Activated naive CD8-positive, alpha-beta T cell (primary cell): ENCODE results near the gene PPHLN1.
A peak's percentile ranks its signal among the peaks of the same experiment; 100 is the strongest.
"Not testable (repeated sequence)": the region's sequence is repeated elsewhere in the genome, so short reads cannot be mapped to it uniquely, and the experiment has no call there.

Experiments
- H3K27ac Mint-ChIP-seq: one replicate; pipeline ENCODE4 v1.8.0; 2021; ENCODE audit warnings: mixed read lengths
- H3K27me3 Mint-ChIP-seq: one replicate; pipeline ENCODE4 v1.8.0; 2021; ENCODE audit warnings: mixed read lengths
- H3K36me3 Mint-ChIP-seq: one replicate; pipeline ENCODE4 v1.8.0; 2021; ENCODE audit warnings: mixed read lengths
- H3K4me1 Mint-ChIP-seq: one replicate; pipeline ENCODE4 v1.8.0; 2021; ENCODE audit warnings: low read depth, mixed read lengths
- H3K4me3 Mint-ChIP-seq: one replicate; pipeline ENCODE4 v1.8.0; 2021; ENCODE audit warnings: mild to moderate bottlenecking, mixed read lengths
- H3K9me3 Mint-ChIP-seq: one replicate; pipeline ENCODE4 v1.8.0; 2021; ENCODE audit warnings: low read depth, mixed read lengths

Gene PPHLN1

GRCh38 chr12:42338280-42338679 is 12.3 kb downstream of the PPHLN1 start:
- Mint-ChIP-seq H3K9me3 (no peaks in the 10 kb centered on the region), H3K27ac (peak overlapping the region; percentile 13), H3K4me3 (no peak overlapping the region), H3K36me3 (peaks cover 7% of the 10 kb centered on the region), H3K27me3 (no peaks in the 10 kb centered on the region), H3K4me1 (peaks cover 59% of the 10 kb centered on the region)

- Mint-ChIP-seq H3K36me3 (peaks cover 7% of the 10 kb centered on the region), H3K4me3 (no peak overlapping the region), H3K9me3 (no peaks in the 10 kb centered on the region)
These were observed 16.1 kb downstream of the PPHLN1 start for GRCh38 chr12:42342028-42342427.

GRCh38 chr12:42343721-42344120 is 17.8 kb downstream of the PPHLN1 start:
- H3K9me3 Mint-ChIP-seq = no peaks in the 10 kb centered on the region
- peaks cover 51% of the 10 kb centered on the region for H3K4me1 Mint-ChIP-seq
- peaks cover 4% of the 10 kb centered on the region for H3K36me3 Mint-ChIP-seq
- no peak overlapping the region for H3K27ac Mint-ChIP-seq
- H3K4me3 Mint-ChIP-seq = no peak overlapping the region
- H3K27me3 Mint-ChIP-seq = no peaks in the 10 kb centered on the region

More at GRCh38 chr12:42342028-42342427, 16.1 kb downstream of the PPHLN1 start:
- no peaks in the 10 kb centered on the region for H3K27me3 Mint-ChIP-seq
- H3K4me1 Mint-ChIP-seq = peaks cover 55% of the 10 kb centered on the region
- no peak overlapping the region for H3K27ac Mint-ChIP-seq

GRCh38 chr12:42346403-42347002 is 20.5 kb downstream of the PPHLN1 start:
- H3K27ac Mint-ChIP-seq = no peak overlapping the region
- no peaks in the 10 kb centered on the region for H3K9me3 Mint-ChIP-seq
- peaks cover 37% of the 10 kb centered on the region for H3K4me1 Mint-ChIP-seq
- H3K27me3 Mint-ChIP-seq = no peaks in the 10 kb centered on the region
- no peak overlapping the region for H3K4me3 Mint-ChIP-seq
- H3K36me3 Mint-ChIP-seq = peaks cover 2% of the 10 kb centered on the region

GRCh38 chr12:42349119-42350020 is 23.4 kb downstream of the PPHLN1 start:
- peaks cover 13% of the 10 kb centered on the region for H3K4me1 Mint-ChIP-seq
- H3K36me3 Mint-ChIP-seq, H3K27me3 Mint-ChIP-seq, H3K4me3 Mint-ChIP-seq, H3K27ac Mint-ChIP-seq, H3K9me3 Mint-ChIP-seq: not testable (repeated sequence)

- H3K4me3 Mint-ChIP-seq, H3K27ac Mint-ChIP-seq, H3K9me3 Mint-ChIP-seq, H3K4me1 Mint-ChIP-seq, H3K27me3 Mint-ChIP-seq, H3K36me3 Mint-ChIP-seq: not testable (repeated sequence)
These were observed 24.0 kb downstream of the PPHLN1 start for GRCh38 chr12:42350021-42350407.

- no peaks in the 10 kb centered on the region for H3K27me3 Mint-ChIP-seq
- H3K36me3 Mint-ChIP-seq = peaks cover 12% of the 10 kb centered on the region
- H3K27ac Mint-ChIP-seq = no peak overlapping the region
- H3K9me3 Mint-ChIP-seq = no peaks in the 10 kb centered on the region
- H3K4me3 Mint-ChIP-seq = no peak overlapping the region
- peaks cover 23% of the 10 kb centered on the region for H3K4me1 Mint-ChIP-seq
These were observed 30.4 kb downstream of the PPHLN1 start for GRCh38 chr12:42356344-42356743.

- Mint-ChIP-seq H3K36me3 (peaks cover 12% of the 10 kb centered on the region), H3K27ac (peak overlapping the region; percentile 35), H3K27me3 (no peaks in the 10 kb centered on the region), H3K4me1 (peaks cover 45% of the 10 kb centered on the region), H3K9me3 (no peaks in the 10 kb centered on the region), H3K4me3 (no peak overlapping the region)
These were observed 34.9 kb downstream of the PPHLN1 start for GRCh38 chr12:42360747-42361403.

- Mint-ChIP-seq H3K4me1 (peaks cover 43% of the 10 kb centered on the region), H3K9me3 (no peaks in the 10 kb centered on the region), H3K27ac (peak overlapping the region; percentile 11), H3K27me3 (no peaks in the 10 kb centered on the region), H3K4me3 (no peak overlapping the region), H3K36me3 (peaks cover 10% of the 10 kb centered on the region)
These were observed 36.1 kb downstream of the PPHLN1 start for GRCh38 chr12:42361909-42362646.

GRCh38 chr12:42362647-42363260 is 36.8 kb downstream of the PPHLN1 start:
- Mint-ChIP-seq H3K27me3 (no peaks in the 10 kb centered on the region), H3K27ac (peak overlapping the region; percentile 54), H3K36me3 (peaks cover 9% of the 10 kb centered on the region), H3K4me1 (peaks cover 40% of the 10 kb centered on the region), H3K9me3 (no peaks in the 10 kb centered on the region), H3K4me3 (no peak overlapping the region)

- H3K27ac Mint-ChIP-seq = no peak overlapping the region
- peaks cover 6% of the 10 kb centered on the region for H3K36me3 Mint-ChIP-seq
- H3K4me1 Mint-ChIP-seq = peaks cover 37% of the 10 kb centered on the region
- H3K9me3 Mint-ChIP-seq = no peaks in the 10 kb centered on the region
- no peak overlapping the region for H3K4me3 Mint-ChIP-seq
- no peaks in the 10 kb centered on the region for H3K27me3 Mint-ChIP-seq
These were observed 38.7 kb downstream of the PPHLN1 start for GRCh38 chr12:42364692-42365091.

- H3K4me1 Mint-ChIP-seq = peaks cover 34% of the 10 kb centered on the region
- H3K4me3 Mint-ChIP-seq = no peak overlapping the region
These were observed 39.5 kb downstream of the PPHLN1 start for GRCh38 chr12:42365486-42365885.

GRCh38 chr12:42370013-42370412 is 44.0 kb downstream of the PPHLN1 start:
- no peaks in the 10 kb centered on the region for H3K9me3 Mint-ChIP-seq
- no peaks in the 10 kb centered on the region for H3K36me3 Mint-ChIP-seq
- H3K27me3 Mint-ChIP-seq = no peaks in the 10 kb centered on the region
- peak overlapping the region; percentile 30 for H3K27ac Mint-ChIP-seq
- no peak overlapping the region for H3K4me3 Mint-ChIP-seq
- H3K4me1 Mint-ChIP-seq = peaks cover 9% of the 10 kb centered on the region

More at GRCh38 chr12:42365486-42365885, 39.5 kb downstream of the PPHLN1 start:
- no peak overlapping the region for H3K27ac Mint-ChIP-seq
- H3K9me3 Mint-ChIP-seq = no peaks in the 10 kb centered on the region
- H3K27me3 Mint-ChIP-seq = no peaks in the 10 kb centered on the region
- peaks cover 3% of the 10 kb centered on the region for H3K36me3 Mint-ChIP-seq

GRCh38 chr12:42372154-42372791 is 46.3 kb downstream of the PPHLN1 start:
- H3K4me3 Mint-ChIP-seq = no peak overlapping the region
- H3K4me1 Mint-ChIP-seq = peaks cover 7% of the 10 kb centered on the region
- H3K36me3 Mint-ChIP-seq = peaks cover 5% of the 10 kb centered on the region
- no peaks in the 10 kb centered on the region for H3K9me3 Mint-ChIP-seq
- no peak overlapping the region for H3K27ac Mint-ChIP-seq
- no peaks in the 10 kb centered on the region for H3K27me3 Mint-ChIP-seq
